Neural crest cell (in vitro differentiated cells): ENCODE measurements around the gene MBTPS1. TPM values are rescaled to one million over a fixed set of nuclear protein-coding genes. Genes with fewer than 3 reads are reported as not detected.

Source experiments
- DNase-seq: peaks from one replicate; pipeline ENCODE4 v3.0.0; 2021; ENCODE audit warnings: low read depth, mixed read lengths, low spot score
- H3K27ac Mint-ChIP-seq: one replicate; pipeline ENCODE4 v1.8.0; 2021; ENCODE audit warnings: mild to moderate bottlenecking, mixed read lengths; ENCODE audit not compliant: unreplicated experiment
- H3K27me3 Mint-ChIP-seq: 2 replicates; pipeline ENCODE4 v1.8.0; 2021; ENCODE audit warnings: low read depth, mild to moderate bottlenecking, mixed read lengths
- H3K36me3 Mint-ChIP-seq: 2 replicates; pipeline ENCODE4 v1.8.0; 2021; ENCODE audit warnings: low read depth, mild to moderate bottlenecking, mixed read lengths
- H3K4me1 Mint-ChIP-seq: 2 replicates; pipeline ENCODE4 v1.8.0; 2021; ENCODE audit warnings: mixed read lengths
- H3K4me3 Mint-ChIP-seq: one replicate; pipeline ENCODE4 v1.8.0; 2021; ENCODE audit warnings: mild to moderate bottlenecking, mixed read lengths
- H3K9me3 Mint-ChIP-seq: 2 replicates; pipeline ENCODE4 v1.8.0; 2021; ENCODE audit warnings: mixed read lengths
- total RNA-seq: library from RNA; stranded (reverse); gene quantifications from 2 replicates; pipeline ENCODE4 v1.2.1, GENCODE V29; 2021
- TF ChIP-seq, protein P1 (sequence below): fragments of 200-600 bp; sonication (generic); conservative IDR thresholded peaks from 2 replicates; pipeline ENCODE4 v1.5.0; 2021; ENCODE audit warnings: antibody characterized with exemption, mild to moderate bottlenecking

MBTPS1 gene
- total RNA-seq, 1 donor from 2014 or later = 59.0 TPM

- Mint-ChIP-seq H3K4me3 (no peak overlapping the region), H3K27ac (no peak overlapping the region), H3K9me3 (no peaks in the 10 kb centered on the region), H3K36me3 (no peaks in the 10 kb centered on the region), H3K4me1 (peaks cover 22% of the 10 kb centered on the region), H3K27me3 (peaks cover 3% of the 10 kb centered on the region)
- DNase-seq = no peak
- TF ChIP-seq, protein P1, sequence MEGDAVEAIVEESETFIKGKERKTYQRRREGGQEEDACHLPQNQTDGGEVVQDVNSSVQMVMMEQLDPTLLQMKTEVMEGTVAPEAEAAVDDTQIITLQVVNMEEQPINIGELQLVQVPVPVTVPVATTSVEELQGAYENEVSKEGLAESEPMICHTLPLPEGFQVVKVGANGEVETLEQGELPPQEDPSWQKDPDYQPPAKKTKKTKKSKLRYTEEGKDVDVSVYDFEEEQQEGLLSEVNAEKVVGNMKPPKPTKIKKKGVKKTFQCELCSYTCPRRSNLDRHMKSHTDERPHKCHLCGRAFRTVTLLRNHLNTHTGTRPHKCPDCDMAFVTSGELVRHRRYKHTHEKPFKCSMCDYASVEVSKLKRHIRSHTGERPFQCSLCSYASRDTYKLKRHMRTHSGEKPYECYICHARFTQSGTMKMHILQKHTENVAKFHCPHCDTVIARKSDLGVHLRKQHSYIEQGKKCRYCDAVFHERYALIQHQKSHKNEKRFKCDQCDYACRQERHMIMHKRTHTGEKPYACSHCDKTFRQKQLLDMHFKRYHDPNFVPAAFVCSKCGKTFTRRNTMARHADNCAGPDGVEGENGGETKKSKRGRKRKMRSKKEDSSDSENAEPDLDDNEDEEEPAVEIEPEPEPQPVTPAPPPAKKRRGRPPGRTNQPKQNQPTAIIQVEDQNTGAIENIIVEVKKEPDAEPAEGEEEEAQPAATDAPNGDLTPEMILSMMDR = no peak
Observed at GRCh38 chr16:84047206-84047605, 69.5 kb downstream of the MBTPS1 start.

DNA sequence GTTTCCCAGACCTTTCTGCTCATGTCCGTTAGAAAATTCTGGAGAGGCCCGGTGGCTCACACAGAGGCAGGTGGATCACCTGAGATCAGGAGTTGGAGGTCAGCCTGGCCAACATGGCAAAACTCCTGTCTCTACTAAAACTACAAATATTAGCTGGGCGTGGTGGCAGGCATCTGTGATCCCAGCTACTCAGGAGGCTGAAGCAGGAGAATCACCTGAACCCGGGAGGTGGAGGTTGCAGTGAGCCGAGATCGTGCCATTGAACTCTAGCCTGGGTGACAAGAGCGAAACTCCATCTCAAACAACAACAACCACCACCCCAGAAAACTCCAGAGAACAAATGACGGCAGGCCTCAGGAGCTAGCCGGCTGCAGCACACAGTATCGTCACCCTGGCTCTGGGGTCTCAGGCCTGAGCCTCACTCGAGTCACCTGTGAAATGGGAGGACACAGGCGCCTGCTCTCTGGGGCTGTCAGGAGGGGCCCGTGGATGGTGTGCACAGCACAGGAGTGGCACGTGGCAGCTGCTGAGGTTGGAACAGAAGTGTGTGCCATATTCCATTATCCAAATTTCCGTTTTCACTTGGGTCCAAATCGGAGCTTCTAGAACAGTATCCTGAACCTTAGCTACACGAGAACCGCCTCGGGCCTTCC, 70.8 kb downstream of the MBTPS1 start:
- H3K4me1 Mint-ChIP-seq = peaks cover 22% of the 10 kb centered on the region

GRCh38 chr16:84045001-84045817, 71.5 kb downstream of the MBTPS1 start:
- H3K4me3 Mint-ChIP-seq = no peak overlapping the region
- TF ChIP-seq, protein P1 = no peak
- DNase-seq = no peak
- peaks cover 26% of the 10 kb centered on the region for H3K4me1 Mint-ChIP-seq
- H3K9me3 Mint-ChIP-seq = no peaks in the 10 kb centered on the region
- peaks cover 3% of the 10 kb centered on the region for H3K27me3 Mint-ChIP-seq
- H3K27ac Mint-ChIP-seq = no peak overlapping the region
- H3K36me3 Mint-ChIP-seq = no peaks in the 10 kb centered on the region

More for the DNA sequence above, 70.8 kb downstream of the MBTPS1 start:
- TF ChIP-seq, protein P1 = no peak
- no peak for DNase-seq
- no peak overlapping the region for H3K27ac Mint-ChIP-seq
- no peaks in the 10 kb centered on the region for H3K9me3 Mint-ChIP-seq
- no peaks in the 10 kb centered on the region for H3K36me3 Mint-ChIP-seq
- no peak overlapping the region for H3K4me3 Mint-ChIP-seq
- peaks cover 3% of the 10 kb centered on the region for H3K27me3 Mint-ChIP-seq

- H3K9me3 Mint-ChIP-seq = no peaks in the 10 kb centered on the region
- no peaks in the 10 kb centered on the region for H3K36me3 Mint-ChIP-seq
- H3K27ac Mint-ChIP-seq = no peak overlapping the region
- DNase-seq = no peak
- H3K27me3 Mint-ChIP-seq = peaks cover 3% of the 10 kb centered on the region
- no peak overlapping the region for H3K4me3 Mint-ChIP-seq
- TF ChIP-seq, protein P1 = peak; percentile 49
- peaks cover 26% of the 10 kb centered on the region for H3K4me1 Mint-ChIP-seq
Observed at GRCh38 chr16:84044118-84044488, 72.6 kb downstream of the MBTPS1 start.

DNA sequence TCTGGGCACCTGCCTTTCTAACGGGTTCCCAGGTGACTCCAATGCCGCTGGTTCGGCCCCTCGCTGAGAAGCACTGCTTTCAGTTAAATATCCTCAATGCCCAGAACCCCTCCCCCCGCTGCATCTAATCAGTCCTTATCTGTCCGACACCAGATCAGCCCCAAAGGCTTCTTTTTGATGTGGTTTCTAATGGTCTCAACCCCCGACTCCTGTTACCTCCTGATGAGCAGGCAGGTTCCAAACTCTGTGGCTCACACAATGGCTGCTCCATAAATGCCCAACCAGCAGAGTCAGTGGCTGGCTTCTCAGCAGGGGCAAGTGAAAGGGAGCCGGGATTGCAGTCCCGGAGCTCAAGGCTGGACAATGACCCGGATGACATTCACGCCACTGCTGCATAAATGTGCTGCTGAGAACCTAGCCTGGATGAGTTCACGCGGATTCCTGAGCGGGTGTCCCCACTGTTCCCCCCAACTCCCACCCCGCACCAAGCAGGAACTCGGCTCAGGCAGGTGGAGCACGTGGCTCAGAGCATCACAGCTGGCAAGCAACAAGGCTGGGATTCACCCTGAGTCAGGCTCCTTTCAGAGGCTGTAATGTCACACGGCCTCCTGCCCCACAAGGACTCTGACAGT, 73.1 kb downstream of the MBTPS1 start:
- H3K27me3 Mint-ChIP-seq = peaks cover 3% of the 10 kb centered on the region
- TF ChIP-seq, protein P1 = no peak
- H3K36me3 Mint-ChIP-seq = no peaks in the 10 kb centered on the region
- H3K4me3 Mint-ChIP-seq = peak overlapping the region; percentile 21
- H3K27ac Mint-ChIP-seq = no peak overlapping the region
- H3K9me3 Mint-ChIP-seq = no peaks in the 10 kb centered on the region
- H3K4me1 Mint-ChIP-seq = peaks cover 26% of the 10 kb centered on the region
- no peak for DNase-seq
